Measurements from ENCODE around the gene PRKCH. TPM values are rescaled to one million over a fixed set of nuclear protein-coding genes. Genes with fewer than 3 reads are reported as not detected.

The PRKCH gene
- total RNA-seq, 2 donors from 2014 or later, result 27.6 to 33.9 TPM

GRCh38 chr14:61375218-61375617 lies 53.8 kb downstream of the PRKCH start:
- Histone ChIP-seq H3K27me3 (replicated peaks; ENCODE audit: insufficient read depth) (no peaks in the 10 kb centered on the region), H3K4me3 (no peak overlapping the region), H3K9me3 (no peaks in the 10 kb centered on the region), H3K27ac (no peak overlapping the region), H3K36me3 (no peaks in the 10 kb centered on the region), H3K4me1 (replicated peaks) (no peaks in the 10 kb centered on the region)
- intact Hi-C loops (cut with DNase I), result no loop called here
- no peak for DNase-seq (ENCODE audit: low spot score)
- 93% methylated on average over 3 of the region's 3 CpGs for WGBS
- no peak for TF ChIP-seq CTCF (IDR thresholded peaks at IDR 0.05)
- TF ChIP-seq POLR2A (IDR thresholded peaks at IDR 0.05), result no peak
- TF ChIP-seq POLR2AphosphoS5 (IDR thresholded peaks at IDR 0.05), result no peak

GRCh38 chr14:61376314-61376713 lies 54.9 kb downstream of the PRKCH start:
- 88% methylated on average over 1 of the region's 1 CpG for WGBS
- no peaks in the 10 kb centered on the region for H3K4me1 ChIP-seq (replicated peaks)

GRCh38 chr14:61377749-61378148 lies 56.4 kb downstream of the PRKCH start:
- Histone ChIP-seq H3K36me3 (no peaks in the 10 kb centered on the region), H3K4me1 (replicated peaks) (peaks cover under 1% of the 10 kb centered on the region), H3K27me3 (replicated peaks; ENCODE audit: insufficient read depth) (no peaks in the 10 kb centered on the region), H3K27ac (no peak overlapping the region), H3K9me3 (no peaks in the 10 kb centered on the region), H3K4me3 (no peak overlapping the region)
- DNase-seq (ENCODE audit: low spot score), result no peak
- TF ChIP-seq POLR2A (IDR thresholded peaks at IDR 0.05) (no peak), POLR2AphosphoS5 (IDR thresholded peaks at IDR 0.05) (no peak), CTCF (IDR thresholded peaks at IDR 0.05) (no peak)
- intact Hi-C loops (cut with DNase I), result no loop called here

More at GRCh38 chr14:61376314-61376713, 54.9 kb downstream of the PRKCH start:
- no peak for DNase-seq (ENCODE audit: low spot score)
- TF ChIP-seq POLR2A (IDR thresholded peaks at IDR 0.05) (no peak), CTCF (IDR thresholded peaks at IDR 0.05) (no peak), POLR2AphosphoS5 (IDR thresholded peaks at IDR 0.05) (no peak)
- H3K4me3 ChIP-seq, result no peak overlapping the region
- H3K36me3 ChIP-seq, result no peaks in the 10 kb centered on the region
- no peaks in the 10 kb centered on the region for H3K27me3 ChIP-seq (replicated peaks; ENCODE audit: insufficient read depth)
- intact Hi-C loops (cut with DNase I), result no loop called here
- H3K27ac ChIP-seq, result no peak overlapping the region
- H3K9me3 ChIP-seq, result no peaks in the 10 kb centered on the region

- 92% methylated on average over 8 of the region's 8 CpGs for WGBS
- Histone ChIP-seq H3K27me3 (replicated peaks; ENCODE audit: insufficient read depth) (no peaks in the 10 kb centered on the region), H3K4me3 (no peak overlapping the region), H3K9me3 (no peaks in the 10 kb centered on the region), H3K4me1 (replicated peaks) (peaks cover 5% of the 10 kb centered on the region), H3K36me3 (no peaks in the 10 kb centered on the region), H3K27ac (no peak overlapping the region)
- TF ChIP-seq POLR2AphosphoS5 (IDR thresholded peaks at IDR 0.05) (no peak), CTCF (IDR thresholded peaks at IDR 0.05) (no peak), POLR2A (IDR thresholded peaks at IDR 0.05) (no peak)
- intact Hi-C loops (cut with DNase I), result no loop called here
- DNase-seq (ENCODE audit: low spot score), result no peak
Observed at GRCh38 chr14:61379639-61380184, 58.3 kb downstream of the PRKCH start.

- Histone ChIP-seq H3K27me3 (replicated peaks; ENCODE audit: insufficient read depth) (no peaks in the 10 kb centered on the region), H3K27ac (no peak overlapping the region), H3K4me1 (replicated peaks) (peaks cover 5% of the 10 kb centered on the region), H3K36me3 (no peaks in the 10 kb centered on the region), H3K9me3 (no peaks in the 10 kb centered on the region), H3K4me3 (no peak overlapping the region)
- TF ChIP-seq POLR2A (IDR thresholded peaks at IDR 0.05) (no peak), POLR2AphosphoS5 (IDR thresholded peaks at IDR 0.05) (no peak), CTCF (IDR thresholded peaks at IDR 0.05) (no peak)
- WGBS, result 86% methylated on average over 3 of the region's 3 CpGs
- no peak for DNase-seq (ENCODE audit: low spot score)
- intact Hi-C loops (cut with DNase I), result no loop called here
Observed at GRCh38 chr14:61380984-61381383, 59.6 kb downstream of the PRKCH start.
